IMR-90 (cell line): ENCODE results near the gene ZNF202. TPM values are rescaled to one million over a fixed set of nuclear protein-coding genes. Genes with fewer than 3 reads are reported as not detected.

Source experiments
- ATAC-seq: fragments of 200-7000 bp; cut with Tn5 transposase; 2 replicates; pipeline ENCODE4 v1.9.1; 2020; ENCODE audit warnings: low read depth, mild to moderate bottlenecking, moderate library complexity
- BruUV-seq: library from RNA; stranded (reverse); fragments of 400-500 nt; replicated peaks from 2 replicates; lab custom pipeline; 2021; lab: Mats Ljungman, UMichigan
- CTCF ChIA-PET: fragments of 300-600 bp; formaldehyde crosslinking; extraction: SDS; loops from one replicate; lab custom pipeline; 2021; ENCODE audit warnings: antibody characterized with exemption; lab: Yijun Ruan, JAX
- POLR2A ChIA-PET: fragments of 300-600 bp; sonication (Branson Sonifier 250); formaldehyde crosslinking; loops from one replicate; lab custom pipeline; 2022; ENCODE audit warnings: antibody characterized with exemption; ENCODE audit not compliant: unreplicated experiment; lab: Charles Lee
- DNase-seq: peaks from one replicate; pipeline ENCODE4 v3.0.0; 2013
- H2AFZ ChIP-seq: replicated peaks from 2 replicates; pipeline ENCODE3; 2013; ENCODE audit warnings: low read length, mild to moderate bottlenecking; ENCODE audit not compliant: poor library complexity
- H2AK5ac ChIP-seq: 2 replicates; pipeline ENCODE4 v1.6.1; 2013; ENCODE audit warnings: low read depth, low read length, inconsistent platforms
- H2AK9ac ChIP-seq: replicated peaks from 2 replicates; pipeline ENCODE3; 2013; ENCODE audit warnings: mild to moderate bottlenecking, low read depth, low read length, moderate library complexity; ENCODE audit not compliant: poor library complexity
- H2BK120ac ChIP-seq: 2 replicates; pipeline ENCODE4 v1.6.1; 2013; ENCODE audit warnings: low read depth, low read length, inconsistent platforms
- H2BK15ac ChIP-seq: 3 replicates; pipeline ENCODE4 v1.6.1; 2013; ENCODE audit warnings: low read depth, low read length, inconsistent platforms
- H2BK20ac ChIP-seq: 2 replicates; pipeline ENCODE4 v1.6.1; 2013; ENCODE audit warnings: low read depth, mild to moderate bottlenecking, inconsistent platforms, low read length, moderate library complexity
- H2BK5ac ChIP-seq: 2 replicates; pipeline ENCODE4 v1.6.1; 2013; ENCODE audit warnings: mild to moderate bottlenecking, low read depth, low read length, inconsistent platforms; ENCODE audit not compliant: poor library complexity, severe bottlenecking
- H3K14ac ChIP-seq: replicated peaks from 2 replicates; pipeline ENCODE4 v1.6.1; 2013; ENCODE audit warnings: low read depth, low read length, inconsistent platforms
- H3K18ac ChIP-seq: 2 replicates; pipeline ENCODE4 v1.6.1; 2013; ENCODE audit warnings: low read depth, low read length, control low read depth
- H3K23ac ChIP-seq: 2 replicates; pipeline ENCODE4 v1.6.1; 2013; ENCODE audit warnings: low read depth, low read length, inconsistent platforms
- H3K27ac ChIP-seq: 2 replicates; pipeline ENCODE4 v1.5.1; 2013; ENCODE audit warnings: mild to moderate bottlenecking, control low read depth, low read length; ENCODE audit not compliant: insufficient read depth
- H3K27me3 ChIP-seq: 2 replicates; pipeline ENCODE4 v1.6.1; 2013; ENCODE audit warnings: low read length; ENCODE audit not compliant: control insufficient read depth, insufficient read depth
- H3K36me3 ChIP-seq: 2 replicates; pipeline ENCODE4 v1.6.1; 2013; ENCODE audit warnings: low read length, mixed read lengths; ENCODE audit not compliant: control insufficient read depth, insufficient read depth
- H3K4ac ChIP-seq: 2 replicates; pipeline ENCODE4 v1.6.1; 2013; ENCODE audit warnings: low read depth, low read length, inconsistent platforms
- H3K4me1 ChIP-seq: 2 replicates; pipeline ENCODE4 v1.6.1; 2013; ENCODE audit warnings: low read length, mixed read lengths; ENCODE audit not compliant: control insufficient read depth, insufficient read depth
- H3K4me2 ChIP-seq: 2 replicates; pipeline ENCODE4 v1.6.1; 2013; ENCODE audit warnings: low read depth, mild to moderate bottlenecking, control low read depth, low read length, moderate library complexity
- H3K4me3 ChIP-seq: 2 replicates; pipeline ENCODE4 v1.5.1; 2013; ENCODE audit warnings: low read depth, mild to moderate bottlenecking, control low read depth, low read length, moderate library complexity; ENCODE audit not compliant: insufficient read depth
- H3K56ac ChIP-seq: 2 replicates; pipeline ENCODE4 v1.6.1; 2013; ENCODE audit warnings: low read length, inconsistent platforms; ENCODE audit not compliant: insufficient read depth; ENCODE audit errors: extremely low read depth
- H3K79me1 ChIP-seq, 2 experiments: 2 replicates each; pipeline ENCODE4 v1.6.1; 2013; ENCODE audit warnings: low read length in 2 of 2, inconsistent platforms in 1 of 2, low read depth in 1 of 2
- H3K9ac ChIP-seq: 2 replicates; pipeline ENCODE4 v1.6.1; 2013; ENCODE audit warnings: low read depth, low read length, control low read depth
- H3K9me1 ChIP-seq: 2 replicates; pipeline ENCODE4 v1.6.1; 2013; ENCODE audit warnings: low read length, inconsistent platforms; ENCODE audit not compliant: insufficient read depth
- H3K9me3 ChIP-seq: 2 replicates; pipeline ENCODE4 v1.6.1; 2013; ENCODE audit warnings: low read length; ENCODE audit not compliant: control insufficient read depth, insufficient read depth
- H4K20me1 ChIP-seq: 2 replicates; pipeline ENCODE4 v1.6.1; 2013; ENCODE audit warnings: low read length, inconsistent platforms; ENCODE audit not compliant: insufficient read depth
- H4K5ac ChIP-seq: 2 replicates; pipeline ENCODE4 v1.6.1; 2013; ENCODE audit warnings: mild to moderate bottlenecking, low read depth, low read length, control low read depth
- H4K8ac ChIP-seq, 2 experiments: 2 replicates each; pipeline ENCODE4 v1.6.1; 2013; ENCODE audit warnings: low read depth in 2 of 2, low read length in 2 of 2, control low read depth in 1 of 2, inconsistent platforms in 1 of 2
- H4K91ac ChIP-seq: 2 replicates; pipeline ENCODE4 v1.6.1; 2013; ENCODE audit warnings: low read depth, low read length, inconsistent platforms; ENCODE audit not compliant: insufficient read depth
- CHD1 ChIP-seq: IDR thresholded peaks from 2 replicates; pipeline ENCODE4 v1.6.1; 2012; ENCODE audit warnings: low read depth, low read length, improper control_type of control experiment
- CTCF ChIP-seq: conservative IDR thresholded peaks from 2 replicates; pipeline ENCODE4 v1.5.1; 2012; ENCODE audit warnings: mild to moderate bottlenecking, low read depth, low read length, improper control_type of control experiment
- ELK1 ChIP-seq: fragments of 150-350 bp; IDR thresholded peaks from 2 replicates; pipeline ENCODE4 v1.6.1; 2016; ENCODE audit warnings: low read depth, mild to moderate bottlenecking, low read length, moderate library complexity, borderline replicate concordance
- MXI1 ChIP-seq: IDR thresholded peaks from 2 replicates; pipeline ENCODE4 v1.6.1; 2012; ENCODE audit warnings: low read depth, mild to moderate bottlenecking, low read length, moderate library complexity, borderline replicate concordance
- NFE2L2 ChIP-seq: fragments of 150-350 bp; IDR thresholded peaks from 2 replicates; pipeline ENCODE4 v1.6.1; 2016; ENCODE audit warnings: low read depth, mild to moderate bottlenecking, low read length
- RAD21 ChIP-seq: IDR thresholded peaks from 2 replicates; pipeline ENCODE4 v1.6.1; 2012; ENCODE audit warnings: low read length, improper control_type of control experiment
- SMC3 ChIP-seq: fragments of 150-350 bp; IDR thresholded peaks from 2 replicates; pipeline ENCODE4 v1.6.1; 2016; ENCODE audit warnings: low read depth, mild to moderate bottlenecking, antibody characterized with exemption, low read length, moderate library complexity
- dilution Hi-C: fragments of 300-500 bp; cut with HindIII; formaldehyde crosslinking; loops from one replicate; pipeline ENCODE4 v1.14.3; 2018; ENCODE audit warnings: low sequenced_read_pairs; ENCODE audit not compliant: unreplicated experiment
- in situ Hi-C: fragments of 300-500 bp; cut with MboI; formaldehyde crosslinking; loops from 3 replicates; pipeline ENCODE4 v1.14.3; 2019; ENCODE audit warnings: low sequenced_read_pairs, inconsistent platforms, mixed read lengths
- intact Hi-C: fragments of 100-400 bp; cut with micrococcal nuclease; formaldehyde crosslinking; loops from 2 replicates; pipeline ENCODE4 v1.10.0; 2022
- polyA plus RNA-seq, 3 experiments: library from polyadenylated mRNA; depleted of rRNA; stranded (reverse); fragments of >200 nt; gene quantifications; 2 replicates each; pipeline ENCODE4 v1.2.3, GENCODE V29; 2012; ENCODE audit warnings: low replicate concordance in 1 of 3
- total RNA-seq: library from RNA; depleted of rRNA; stranded (reverse); fragments of >200 nt; gene quantifications from 2 replicates; pipeline ENCODE4 v1.2.3, GENCODE V29; 2012
- TF ChIP-seq, protein P1 (sequence below): fragments of 150-350 bp; IDR thresholded peaks from 2 replicates; pipeline ENCODE4 v1.6.1; 2017; ENCODE audit warnings: mild to moderate bottlenecking, antibody characterized with exemption, low read length, low read depth

Gene ZNF202
- total and polyA plus RNA-seq, 2 of the 4 experiments (the other 2 are of a cell fraction): 7.7 to 8.2 TPM

DNA sequence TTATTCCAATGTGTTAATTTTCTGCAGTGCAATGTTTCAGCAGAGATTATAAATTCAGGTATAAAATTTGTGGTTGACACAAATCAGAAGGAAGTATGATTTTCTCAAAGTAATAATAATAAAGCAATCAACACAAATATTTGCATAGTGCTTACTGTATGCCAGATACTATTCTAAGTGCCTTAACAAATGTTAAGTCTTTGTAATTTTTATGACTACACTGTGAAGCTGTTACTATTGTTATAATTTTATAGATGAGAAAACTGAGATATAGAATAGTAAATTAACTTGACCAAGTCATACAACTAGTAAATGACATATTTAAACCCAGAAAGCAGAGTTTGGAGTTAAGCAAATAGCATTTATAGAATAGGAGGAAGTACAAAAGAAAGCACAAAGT lies 29.3 kb upstream of the ZNF202 start:
- Histone ChIP-seq H3K79me1 (no peaks in the 10 kb centered on the region), H3K56ac (no peak overlapping the region), H3K4me1 (no peaks in the 10 kb centered on the region), H2AFZ (no peak overlapping the region), H4K20me1 (no peaks in the 10 kb centered on the region), H3K27ac (no peak overlapping the region), H3K18ac (no peak overlapping the region), H2BK120ac (no peak overlapping the region), H3K4ac (no peak overlapping the region), H4K5ac (no peak overlapping the region), H3K9me3 (no peaks in the 10 kb centered on the region), H3K9ac (no peak overlapping the region), H4K91ac (no peak overlapping the region), H3K14ac (no peak overlapping the region), H3K4me2 (no peak overlapping the region), H3K27me3 (no peaks in the 10 kb centered on the region), H2BK5ac (no peak overlapping the region), H3K36me3 (no peaks in the 10 kb centered on the region), H3K4me3 (no peak overlapping the region), H4K8ac (no peak overlapping the region), H3K23ac (no peak overlapping the region), H2AK5ac (no peak overlapping the region), H2BK20ac (no peak overlapping the region), H3K9me1 (no peaks in the 10 kb centered on the region), H2BK15ac (no peak overlapping the region), H2AK9ac (no peak overlapping the region)
- no peak for DNase-seq
- no peak for ATAC-seq
- no peak for TF ChIP-seq MXI1
- no peak for TF ChIP-seq RAD21
- TF ChIP-seq, protein P1, sequence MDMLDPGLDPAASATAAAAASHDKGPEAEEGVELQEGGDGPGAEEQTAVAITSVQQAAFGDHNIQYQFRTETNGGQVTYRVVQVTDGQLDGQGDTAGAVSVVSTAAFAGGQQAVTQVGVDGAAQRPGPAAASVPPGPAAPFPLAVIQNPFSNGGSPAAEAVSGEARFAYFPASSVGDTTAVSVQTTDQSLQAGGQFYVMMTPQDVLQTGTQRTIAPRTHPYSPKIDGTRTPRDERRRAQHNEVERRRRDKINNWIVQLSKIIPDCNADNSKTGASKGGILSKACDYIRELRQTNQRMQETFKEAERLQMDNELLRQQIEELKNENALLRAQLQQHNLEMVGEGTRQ: no peak
- no peak for TF ChIP-seq ELK1
- TF ChIP-seq CTCF: no peak
- no peak for TF ChIP-seq NFE2L2
- no peak for TF ChIP-seq SMC3
- no peak for TF ChIP-seq CHD1
- in situ Hi-C loops (no loop called here), dilution Hi-C loops (no loop called here), intact Hi-C loops (no loop called here)
- ChIA-PET POLR2A (no interaction called here), CTCF (no interaction called here)
- BruUV-seq: no TSS peak
